ENCODE data around the gene RTP1.

GRCh38 chr3:187213616-187214015, 16.3 kb downstream of the RTP1 start:
- TF ChIP-seq CTCF (conservative IDR thresholded peaks at IDR 0.05; ENCODE audit: low read length): no peak
- TF ChIP-seq EZH2phosphoT487 (IDR thresholded peaks at IDR 0.05; ENCODE audit: borderline replicate concordance): no peak
